ENCODE measurements around the gene HEXD.
A peak's percentile ranks its signal among the peaks of the same experiment; 100 is the strongest.

HEXD gene

GRCh38 chr17:82416264-82416663 is 1.9 kb upstream of the HEXD start:
- no peak for DNase-seq

- DNase-seq, result no peak
Observed at GRCh38 chr17:82416771-82417170, 1.4 kb upstream of the HEXD start.

GRCh38 chr17:82419540-82419939 is 1.4 kb downstream of the HEXD start:
- peak; percentile 24 to 36 for DNase-seq

- peak; percentile 72 to 75 for DNase-seq
Observed at GRCh38 chr17:82424001-82424862, 6.1 kb downstream of the HEXD start.

- DNase-seq, result no peak
Observed at GRCh38 chr17:82424863-82425159, 6.7 kb downstream of the HEXD start.

GRCh38 chr17:82428546-82428945 is 10.4 kb downstream of the HEXD start:
- DNase-seq, result no peak

GRCh38 chr17:82429824-82430223 is 11.7 kb downstream of the HEXD start:
- DNase-seq, result no peak

GRCh38 chr17:82432017-82432416 is 13.9 kb downstream of the HEXD start:
- no peak for DNase-seq

- no peak for DNase-seq
Observed at GRCh38 chr17:82433560-82434215, 15.5 kb downstream of the HEXD start.

GRCh38 chr17:82434216-82434565 is 16.0 kb downstream of the HEXD start:
- DNase-seq, result peak in 1 of 2 donors; percentile 52

- DNase-seq, result no peak
Observed at GRCh38 chr17:82435103-82435502, 17.0 kb downstream of the HEXD start.

GRCh38 chr17:82435601-82436583 is 17.7 kb downstream of the HEXD start:
- DNase-seq, result no peak

GRCh38 chr17:82436601-82437324 is 18.6 kb downstream of the HEXD start:
- DNase-seq, result no peak

- DNase-seq, result no peak
Observed at GRCh38 chr17:82437325-82437668, 19.1 kb downstream of the HEXD start.

- no peak for DNase-seq
Observed at GRCh38 chr17:82438401-82439193, 20.4 kb downstream of the HEXD start.

GRCh38 chr17:82439194-82439828 is 21.2 kb downstream of the HEXD start:
- DNase-seq, result no peak

- DNase-seq, result no peak
Observed at GRCh38 chr17:82439829-82440365, 21.8 kb downstream of the HEXD start.

- DNase-seq, result peak; percentile 81 to 82
Observed at GRCh38 chr17:82440469-82440981, 22.4 kb downstream of the HEXD start.

GRCh38 chr17:82440991-82441627 is 23.0 kb downstream of the HEXD start:
- DNase-seq, result peak in 1 of 2 donors; percentile 33
